MV-4-11 (cell line): Measurements from ENCODE around the gene PDE10A.
"Not testable (repeated sequence)": the region's sequence is repeated elsewhere in the genome, so short reads cannot be mapped to it uniquely, and the experiment has no call there.

Experiments used
- DNase-seq: peaks from one replicate; lab custom pipeline; 2025; lab: John Stamatoyannopoulos, UW

Gene PDE10A

DNA sequence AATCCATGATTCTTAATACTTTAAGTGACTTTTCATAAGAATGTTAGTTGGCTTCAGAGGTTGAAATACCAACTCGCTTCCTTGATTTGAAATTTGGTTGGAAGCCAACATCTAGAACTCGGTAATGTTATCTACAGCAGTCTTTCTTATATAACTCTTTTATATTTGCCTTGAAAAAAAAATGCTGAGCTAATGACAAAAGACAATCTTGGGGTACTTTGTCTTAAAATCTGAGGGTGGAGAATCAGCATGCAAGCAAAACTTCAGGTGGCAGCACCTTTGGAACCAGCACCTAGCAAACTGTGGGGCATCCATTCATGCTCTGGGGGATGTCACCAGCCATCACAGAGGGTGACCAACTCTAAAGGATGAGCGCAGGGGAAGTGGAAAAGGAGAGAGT lies 76.3 kb downstream of the PDE10A start:
- DNase-seq: no peak

DNA sequence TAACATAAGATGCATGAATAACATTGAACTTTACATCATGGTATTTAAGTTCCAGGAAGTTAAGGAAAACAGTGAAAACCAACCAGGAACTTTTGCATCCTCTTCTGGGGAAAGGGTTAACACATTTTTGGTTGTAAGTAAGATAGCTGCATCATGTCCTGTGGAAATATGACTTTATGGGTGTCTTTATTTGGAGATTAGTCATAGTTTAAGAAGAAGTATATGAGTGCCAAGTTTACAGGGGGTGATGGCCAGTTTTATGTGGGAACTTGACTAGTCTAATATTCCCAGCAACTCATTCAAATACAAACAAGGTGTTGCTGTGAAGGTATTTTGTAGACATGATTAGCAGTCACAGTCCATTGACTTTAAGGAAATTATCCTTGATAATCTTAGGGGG lies 78.0 kb downstream of the PDE10A start:
- DNase-seq: no peak

DNA sequence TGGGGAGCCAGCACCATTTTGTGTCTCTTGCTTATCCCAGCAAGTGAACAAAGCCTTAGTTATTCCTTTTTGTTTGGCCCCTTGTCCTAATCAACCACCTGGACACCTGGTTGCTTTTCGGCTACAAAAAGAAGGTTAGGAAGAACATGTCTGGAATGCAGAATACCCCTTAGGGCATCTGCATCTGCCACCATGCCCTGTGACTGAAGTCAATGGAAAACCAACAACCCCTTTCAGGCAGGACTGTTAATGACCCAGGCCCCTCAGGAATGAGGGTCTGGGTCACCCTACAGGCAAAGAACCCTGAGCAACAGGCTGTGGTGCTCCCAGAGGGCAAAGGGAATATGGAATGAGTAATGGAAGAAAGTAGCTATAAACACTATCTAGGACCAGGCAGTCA lies 78.5 kb downstream of the PDE10A start:
- DNase-seq: no peak

DNA sequence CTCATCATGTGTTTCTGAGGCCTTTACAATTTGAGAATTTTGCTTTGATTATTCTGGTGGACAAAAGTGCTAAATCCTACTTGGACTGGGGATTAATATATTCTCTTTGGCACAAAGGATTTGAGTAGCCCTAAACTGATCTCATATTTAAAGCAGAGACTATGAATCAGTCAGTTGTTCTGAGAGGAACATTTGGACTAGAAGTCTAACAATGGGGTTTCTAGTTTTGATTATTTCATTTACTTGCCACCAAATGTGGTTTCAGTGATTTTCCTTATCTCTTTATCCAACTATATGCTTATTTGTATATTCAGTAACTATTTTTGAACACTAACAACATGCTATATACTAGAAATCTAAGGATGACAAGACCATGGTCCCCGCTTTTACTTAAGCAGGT lies 81.4 kb downstream of the PDE10A start:
- DNase-seq: no peak

DNA sequence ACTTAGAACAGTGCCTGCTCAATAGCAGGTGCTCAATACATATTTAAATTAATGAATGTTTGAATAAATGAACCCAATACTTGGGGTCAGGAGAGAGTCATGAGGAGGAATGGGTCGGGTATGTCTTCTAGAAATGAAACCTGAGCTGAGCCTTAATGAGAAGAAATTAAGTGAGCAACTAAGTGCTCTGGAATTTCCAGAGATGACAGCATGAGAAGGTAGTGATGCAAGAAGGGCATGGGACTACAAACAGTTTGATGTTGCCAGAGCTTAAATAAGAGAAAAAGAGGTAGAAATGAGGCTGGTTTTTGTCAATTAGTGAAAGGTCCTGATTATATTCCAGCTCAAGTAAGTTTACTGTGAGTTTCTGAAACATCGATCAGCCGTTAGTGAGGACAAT lies 82.9 kb downstream of the PDE10A start:
- DNase-seq: no peak

DNA sequence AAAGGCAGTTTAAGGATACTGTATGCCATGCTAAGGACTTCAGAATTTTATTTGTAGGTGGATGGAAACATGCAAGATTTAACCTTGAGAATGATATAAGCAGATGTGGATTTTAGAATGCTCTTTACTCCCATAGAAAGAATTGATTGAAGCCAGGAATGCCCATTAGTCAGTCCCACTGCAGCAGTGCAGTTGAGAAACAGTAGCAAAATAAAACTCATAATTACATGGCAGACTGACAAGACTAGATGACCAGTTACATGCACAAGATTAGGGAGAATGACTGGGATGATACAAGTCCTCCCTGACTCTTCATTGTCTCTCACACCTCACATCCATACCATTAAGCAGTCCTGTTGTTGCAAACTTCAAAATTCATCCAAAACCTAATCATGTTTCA lies 83.9 kb downstream of the PDE10A start:
- no peak for DNase-seq

DNA sequence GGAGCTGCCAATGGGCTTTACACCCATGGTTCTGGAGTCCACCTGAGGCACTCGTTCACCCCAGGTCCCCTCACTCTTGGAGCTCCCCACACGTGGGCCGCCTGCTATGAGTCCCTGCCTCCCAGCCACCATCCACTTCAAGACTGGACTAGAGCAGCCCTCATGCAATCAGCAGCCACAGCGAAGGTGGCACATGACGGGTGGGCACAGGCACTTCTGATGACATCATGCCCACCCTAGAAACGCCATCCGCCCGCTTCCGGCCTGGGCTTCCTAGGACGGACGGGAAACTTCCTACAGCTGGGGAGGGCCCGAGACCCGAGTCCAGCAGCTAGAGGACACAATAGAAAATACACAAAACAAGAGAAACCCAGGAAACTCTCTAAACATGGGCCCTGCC lies 85.5 kb downstream of the PDE10A start:
- no peak for DNase-seq

DNA sequence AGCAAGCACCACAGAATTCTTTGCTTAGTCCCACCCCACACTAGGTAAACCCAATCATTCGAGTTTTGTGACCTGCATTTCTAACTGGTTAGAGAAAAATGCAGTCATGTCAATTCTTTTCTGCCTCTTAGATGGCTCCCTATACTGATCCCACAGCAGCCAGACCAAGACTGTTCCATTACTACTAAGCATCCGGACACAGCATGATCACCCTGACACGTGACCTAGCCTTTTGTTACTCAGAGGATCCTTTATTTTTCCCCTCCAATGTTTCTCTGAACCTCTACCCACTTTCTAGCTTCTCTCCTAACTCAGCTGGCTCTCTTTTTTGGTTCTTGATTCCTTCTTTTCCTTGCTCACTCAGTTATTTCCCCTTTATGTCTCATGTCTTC lies 87.9 kb downstream of the PDE10A start:
- no peak for DNase-seq

DNA sequence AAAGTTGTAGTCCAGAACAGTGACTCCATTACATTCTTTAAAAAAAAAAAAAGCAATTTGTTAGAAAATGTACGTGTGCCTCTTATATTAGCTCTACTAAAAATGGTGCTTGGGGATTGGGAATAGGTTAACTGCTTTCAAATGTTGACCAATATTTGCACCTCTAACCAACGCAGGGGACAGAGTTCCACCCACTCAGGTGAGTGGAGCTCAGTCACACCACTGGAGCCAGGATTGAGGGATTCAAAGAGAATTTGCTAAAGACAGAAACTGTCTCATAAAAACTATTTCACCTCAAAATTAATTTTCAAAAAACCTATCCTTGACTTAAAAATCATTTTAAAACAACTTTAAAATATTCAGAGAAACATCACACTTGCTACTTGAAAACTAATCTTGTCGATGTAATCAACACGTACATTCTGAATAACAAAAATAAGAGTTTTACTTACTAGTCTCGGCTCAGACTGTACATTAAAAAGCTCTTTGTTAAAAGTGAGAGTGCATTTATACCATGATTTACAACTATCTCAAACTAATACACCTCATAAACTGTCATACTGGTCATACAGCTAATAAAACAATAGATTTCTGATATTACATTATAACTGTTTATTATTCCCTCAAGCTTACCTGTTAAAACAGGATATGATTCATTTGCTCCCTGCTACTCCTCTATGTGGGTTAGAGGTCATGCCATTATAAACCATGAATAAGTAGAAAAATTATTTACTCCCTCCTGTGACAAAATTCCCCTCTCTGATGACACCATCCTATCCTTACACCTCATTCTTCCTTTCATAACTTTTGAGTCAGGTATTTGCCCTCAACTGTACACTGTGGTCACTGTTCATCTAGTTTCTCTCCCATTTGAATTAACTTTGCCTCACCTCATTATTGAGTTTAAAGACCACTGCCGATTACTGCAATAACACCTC lies 88.6 kb downstream of the PDE10A start:
- no peak for DNase-seq

DNA sequence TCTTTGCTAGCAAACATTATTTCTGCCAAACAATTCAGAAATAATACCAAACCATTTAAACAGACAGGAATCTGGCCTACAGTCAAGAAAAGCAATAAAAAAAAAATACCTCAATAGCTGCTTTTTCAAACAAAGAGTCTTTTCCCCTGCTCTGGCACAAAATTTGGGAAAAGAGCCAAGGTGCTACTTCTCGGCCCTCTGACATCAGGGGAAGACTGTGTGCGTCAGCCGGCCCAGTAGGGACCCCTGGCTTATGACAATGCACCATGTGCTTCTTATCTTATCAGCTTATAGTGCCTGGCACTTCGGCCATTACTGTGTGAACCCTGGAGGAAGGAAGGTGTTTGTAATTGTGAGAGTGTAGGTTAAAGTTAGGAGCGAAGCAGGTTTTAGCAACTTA lies 89.4 kb downstream of the PDE10A start:
- DNase-seq: no peak

DNA sequence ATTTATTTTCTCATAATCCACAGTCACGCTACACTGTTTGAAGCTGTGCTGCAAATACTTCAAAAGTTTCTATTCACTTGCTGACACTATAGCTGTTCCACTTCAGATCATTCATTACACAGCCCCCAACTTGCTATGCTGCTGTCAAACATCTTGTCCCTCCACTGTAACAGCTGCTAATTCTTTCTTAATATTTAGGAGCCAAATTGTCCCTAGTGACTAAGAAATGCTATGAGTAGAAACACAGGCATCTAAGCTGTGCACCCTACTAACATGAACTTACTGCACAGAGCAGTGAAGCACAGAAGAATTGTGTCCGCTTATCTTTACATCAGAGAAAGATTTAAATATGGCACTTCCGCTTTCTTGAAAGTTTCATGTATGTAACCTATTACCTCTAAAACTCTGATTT lies 91.3 kb downstream of the PDE10A start:
- no peak for DNase-seq

DNA sequence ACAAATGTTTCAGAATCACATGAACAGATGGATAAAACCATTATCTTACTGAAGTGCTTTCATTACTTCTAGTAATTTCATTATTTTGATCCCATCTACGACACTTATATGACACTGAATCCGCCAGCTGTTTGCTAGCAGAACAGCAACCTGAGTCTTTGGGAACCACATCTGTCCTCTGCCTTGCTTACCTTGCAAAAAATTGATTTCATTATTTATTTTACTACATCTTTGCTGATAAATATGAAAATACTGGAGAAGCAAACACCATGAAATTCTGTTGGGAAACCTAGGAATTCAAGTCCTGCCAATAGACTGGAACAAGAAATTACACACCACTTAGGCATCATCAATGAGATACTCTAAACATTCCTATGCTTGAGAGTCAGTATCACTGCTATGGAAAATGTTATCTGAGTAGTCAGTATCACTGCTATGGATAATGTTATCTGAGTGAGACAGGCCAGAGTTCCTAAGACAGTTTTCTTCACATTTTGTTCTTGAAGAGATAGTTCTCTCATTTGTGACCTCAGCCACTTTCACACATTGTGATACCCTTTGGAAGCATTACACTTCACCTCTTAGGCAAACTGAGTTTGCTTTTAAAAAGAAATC lies 91.9 kb downstream of the PDE10A start:
- DNase-seq: no peak

DNA sequence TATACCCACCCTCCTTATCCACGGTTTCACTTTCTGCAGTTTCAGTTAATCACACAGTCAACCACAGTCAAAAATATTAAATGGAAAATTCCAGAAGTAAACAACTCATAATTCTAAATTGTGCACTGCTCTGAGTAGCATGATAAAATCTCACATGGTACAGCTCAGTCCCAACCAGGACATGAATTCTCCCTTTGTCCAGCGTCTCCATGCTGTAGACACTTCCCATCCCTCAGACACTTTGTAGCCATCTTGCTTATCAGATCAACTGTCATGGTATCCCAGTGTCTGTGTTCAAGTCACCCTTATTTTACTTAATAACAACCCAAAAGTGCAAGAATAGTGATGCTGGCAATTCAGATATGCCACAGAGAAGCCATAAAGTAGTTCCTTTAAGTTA lies 94.7 kb downstream of the PDE10A start:
- no peak for DNase-seq

DNA sequence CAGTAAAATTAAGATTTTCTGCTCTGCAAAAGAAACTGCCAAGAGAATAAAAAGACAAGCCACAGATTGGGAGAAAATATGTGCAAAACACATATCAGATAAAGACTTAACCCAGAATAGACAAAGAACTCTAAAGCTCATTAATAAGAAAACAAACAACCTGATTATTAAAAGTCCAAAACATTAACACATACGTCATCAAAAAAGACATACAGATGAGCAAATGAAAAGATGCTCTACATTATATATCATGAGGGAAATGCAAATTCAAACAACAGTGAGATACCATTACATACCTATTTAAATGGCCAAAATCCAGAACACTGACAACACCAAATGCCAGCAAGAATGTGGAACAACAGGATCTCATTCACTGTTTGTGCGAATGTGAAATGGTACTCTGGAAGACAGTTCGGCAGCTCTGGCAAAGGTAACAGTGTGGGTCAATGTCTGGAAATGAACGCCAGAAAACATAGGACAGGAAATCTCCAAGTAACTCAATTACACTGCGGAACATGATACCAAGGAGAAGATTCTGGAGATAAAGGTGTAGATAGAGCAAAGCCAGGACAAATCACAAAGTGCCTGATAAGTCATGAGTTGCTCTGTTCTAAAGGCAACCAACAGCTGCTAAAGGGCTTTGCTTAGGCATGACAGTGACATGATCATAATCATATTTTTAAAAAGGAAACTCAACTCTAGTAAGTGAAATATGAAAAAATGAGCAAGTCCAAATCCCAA lies 96.8 kb downstream of the PDE10A start:
- no peak for DNase-seq

DNA sequence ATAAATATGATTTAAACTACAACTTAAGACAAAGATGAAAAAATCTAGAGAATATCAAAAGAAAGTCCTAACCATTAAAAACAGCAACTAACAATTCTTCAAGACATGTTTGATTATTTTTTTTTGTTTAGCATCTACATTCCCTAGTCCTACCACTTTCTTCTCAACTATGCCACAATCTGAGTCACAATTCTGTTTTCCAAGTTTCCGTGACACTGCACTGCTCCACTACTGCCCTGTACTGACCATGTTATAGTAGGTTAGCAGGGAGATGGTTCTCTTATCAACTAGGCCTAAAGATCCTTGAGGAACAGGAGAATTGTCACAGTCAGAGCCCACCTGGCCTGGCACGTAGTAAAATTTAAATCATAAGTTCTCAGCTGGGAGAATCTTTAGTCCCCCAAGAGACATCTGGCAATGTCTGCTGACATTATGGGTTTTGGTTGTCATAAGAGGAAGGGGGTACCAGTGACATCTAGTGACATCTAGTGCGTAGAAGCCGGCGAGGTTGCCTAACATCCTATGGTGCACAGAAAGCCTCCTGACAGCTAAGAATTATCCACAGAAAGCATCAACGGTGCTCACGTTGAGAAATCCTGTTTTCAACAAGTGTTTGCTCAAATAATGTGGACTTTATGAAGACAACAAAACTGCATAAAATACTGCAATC lies 100.5 kb downstream of the PDE10A start:
- no peak for DNase-seq

DNA sequence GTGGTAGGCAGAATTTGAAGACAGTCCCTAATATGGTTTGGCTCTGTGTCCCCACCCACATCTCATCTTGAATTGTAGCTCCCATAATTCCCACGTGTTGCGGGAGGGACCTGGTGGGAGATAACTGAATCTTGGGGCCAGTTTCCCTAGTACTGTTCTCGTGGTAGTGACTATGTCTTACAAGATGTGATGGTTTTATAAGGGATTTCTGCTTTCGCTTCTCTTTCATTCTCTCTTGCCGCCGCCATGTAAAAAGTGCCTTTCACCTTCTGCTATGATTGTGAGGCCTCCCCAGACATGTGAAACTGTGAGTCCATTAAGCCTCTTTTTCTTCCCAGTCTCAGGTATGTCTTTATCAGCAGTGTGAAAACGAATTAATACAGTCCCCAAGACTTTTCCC lies 103.4 kb downstream of the PDE10A start:
- DNase-seq: no peak

DNA sequence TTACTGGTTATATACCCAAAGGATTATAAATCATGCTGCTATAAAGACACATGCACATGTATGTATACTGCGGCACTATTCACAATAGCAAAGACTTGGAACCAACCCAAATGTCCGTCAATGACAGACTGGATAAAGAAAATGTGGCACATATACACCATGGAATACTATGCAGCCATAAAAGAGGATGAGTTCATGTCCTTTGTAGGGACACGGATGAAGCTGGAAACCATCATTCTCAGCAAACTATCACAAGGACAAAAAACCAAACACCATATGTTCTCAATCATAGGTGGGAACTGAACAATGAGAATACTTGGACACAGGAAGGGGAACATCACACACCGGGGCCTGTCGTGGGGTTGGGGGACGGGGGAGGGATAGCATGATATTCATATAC lies 104.9 kb downstream of the PDE10A start:
- DNase-seq: not testable (repeated sequence)

DNA sequence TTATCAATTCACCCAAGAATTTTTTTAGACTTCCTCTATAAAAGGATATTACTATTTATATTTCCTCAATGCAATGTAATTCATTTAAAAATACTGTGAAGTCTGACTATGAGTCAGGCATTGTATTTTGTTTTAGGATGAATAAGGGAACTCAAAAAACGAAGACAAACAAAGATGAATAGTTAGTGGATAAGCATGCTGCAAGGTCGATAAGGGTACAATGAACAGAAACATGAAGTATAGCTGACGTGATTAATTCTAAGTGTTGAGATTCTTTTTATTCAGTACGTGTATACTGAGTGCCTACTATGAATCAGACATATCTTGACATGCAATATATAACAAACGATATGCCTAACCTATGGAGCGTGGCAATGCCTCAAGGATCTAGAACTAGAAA lies 105.4 kb downstream of the PDE10A start:
- no peak for DNase-seq

DNA sequence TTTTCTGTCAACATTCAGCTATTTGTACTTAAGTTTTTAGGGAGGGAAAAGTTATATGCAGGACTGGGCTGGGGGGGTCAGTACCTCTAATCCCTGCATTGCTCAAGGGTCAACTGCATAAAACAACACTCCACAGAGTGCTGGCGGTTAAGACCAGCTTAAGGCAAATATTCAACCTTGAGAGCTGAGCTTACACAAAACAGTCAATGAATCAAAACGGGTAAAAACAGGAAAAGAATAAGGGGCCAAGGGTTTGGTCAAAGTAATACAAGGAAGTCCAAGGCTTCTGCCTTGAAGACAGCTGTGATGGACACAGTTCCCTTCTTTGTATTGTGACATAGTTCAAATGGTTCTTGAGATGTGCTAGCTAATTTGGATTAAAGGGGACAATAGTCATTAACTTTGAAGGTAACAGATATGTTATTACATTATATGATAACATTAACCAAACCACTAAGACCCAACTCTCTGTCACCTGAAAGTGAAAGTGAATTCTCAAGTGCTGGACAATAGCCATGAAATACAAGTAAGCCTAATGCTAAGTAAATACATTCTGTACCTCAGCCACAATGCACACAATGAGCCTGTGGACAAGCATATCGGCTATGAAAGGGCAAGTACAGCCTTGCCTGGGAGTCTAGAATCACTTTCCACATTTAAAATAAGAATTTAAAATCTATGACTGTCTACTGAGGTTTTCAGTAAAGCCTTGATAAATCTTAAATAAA lies 106.8 kb downstream of the PDE10A start:
- no peak for DNase-seq

DNA sequence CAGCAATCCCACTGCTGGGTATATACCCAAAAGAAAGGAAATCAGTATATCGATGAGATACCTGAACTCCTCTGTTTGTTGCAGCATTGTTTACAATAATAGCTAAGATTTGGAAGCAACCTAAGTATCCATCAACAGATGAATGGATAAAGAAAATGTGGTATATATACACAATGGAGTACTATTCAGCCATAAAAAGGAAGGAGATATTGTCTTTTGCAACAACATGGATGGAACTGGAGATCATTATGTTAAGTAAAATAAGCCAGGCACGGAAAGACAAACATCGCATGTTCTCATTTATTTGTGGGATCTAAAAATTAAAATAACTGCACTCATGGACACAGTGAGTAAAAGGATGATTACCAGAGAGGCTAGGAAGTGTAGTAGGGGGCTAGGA lies 108.4 kb downstream of the PDE10A start:
- DNase-seq: not testable (repeated sequence)

DNA sequence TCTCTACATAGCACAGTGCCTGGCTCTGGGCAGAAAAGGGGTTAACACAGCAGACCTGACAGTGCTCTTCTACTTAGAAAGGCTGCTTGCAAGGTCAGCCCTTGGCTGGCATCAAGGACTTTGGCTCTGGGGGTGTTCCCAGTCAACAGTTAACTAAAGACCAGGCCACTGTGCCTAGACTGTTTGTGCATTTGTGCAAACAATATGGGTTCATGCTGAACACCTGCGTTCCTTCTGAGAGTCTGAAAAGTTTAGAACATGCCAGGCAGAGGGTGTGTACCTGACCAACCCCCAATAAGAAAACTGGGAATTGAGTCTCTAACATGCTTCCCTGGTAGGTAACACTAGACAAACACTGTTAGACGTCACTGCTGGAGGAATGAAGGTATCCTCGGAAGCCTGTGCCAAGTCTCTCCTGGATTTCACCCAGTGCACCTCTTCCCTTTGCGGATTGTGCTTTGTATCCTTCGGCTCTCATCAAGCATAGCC lies 110.7 kb downstream of the PDE10A start:
- no peak for DNase-seq

DNA sequence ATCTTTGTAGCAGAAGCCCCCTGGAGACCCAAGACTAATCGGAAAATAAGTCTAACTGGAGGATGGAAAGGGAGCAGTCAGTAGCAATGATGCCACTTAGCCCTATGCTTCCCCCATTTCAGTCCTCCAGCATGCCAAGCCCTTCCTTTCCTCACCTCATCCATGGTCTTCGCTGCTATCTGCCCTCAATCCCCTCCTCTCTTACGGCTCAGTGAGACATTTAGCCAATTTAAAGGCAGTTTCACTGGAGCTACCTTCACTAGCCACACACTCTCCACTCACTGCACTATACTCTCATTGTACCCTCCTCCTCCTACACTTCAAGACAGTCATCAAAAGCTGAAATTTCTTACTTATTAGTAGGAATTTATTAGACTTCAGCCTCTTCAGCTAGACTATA lies 111.2 kb downstream of the PDE10A start:
- DNase-seq: no peak
